Upper lobe of right lung (tissue), 1 donor: ENCODE data around the gene SERPINE1. TPM values are rescaled to one million over a fixed set of nuclear protein-coding genes. Genes with fewer than 3 reads are reported as not detected.

Source experiments
- ATAC-seq: fragments of 200-7000 bp; cut with Tn5 transposase; one replicate; pipeline ENCODE4 v1.9.1; 2020; ENCODE audit warnings: mild to moderate bottlenecking, moderate library complexity
- DNase-seq: peaks from one replicate; pipeline ENCODE4 v3.0.0-alpha.2; 2020
- H3K27ac ChIP-seq: fragments of 200-600 bp; one replicate; pipeline ENCODE4 v1.8.0; 2022
- H3K27me3 ChIP-seq: fragments of 200-600 bp; one replicate; pipeline ENCODE4 v1.8.0; 2022; ENCODE audit warnings: mild to moderate bottlenecking
- H3K36me3 ChIP-seq: fragments of 200-600 bp; one replicate; pipeline ENCODE4 v1.8.0; 2022
- H3K4me1 ChIP-seq: fragments of 200-600 bp; one replicate; pipeline ENCODE4 v1.8.0; 2022
- H3K4me3 ChIP-seq: fragments of 200-600 bp; one replicate; pipeline ENCODE4 v1.8.0; 2022; ENCODE audit warnings: mild to moderate bottlenecking
- H3K9me3 ChIP-seq: fragments of 200-600 bp; one replicate; pipeline ENCODE4 v1.8.0; 2022
- intact Hi-C: fragments of 100-400 bp; cut with DNase I; formaldehyde crosslinking; loops from one replicate; pipeline ENCODE4 v1.11.0; 2022
- total RNA-seq: library from RNA; stranded (reverse); fragmentation: NEBNext Ultra II Directional; extraction: Animal tissue kit (Norgen Biotek cat#: 25700); gene quantifications from one replicate; pipeline ENCODE4 v1.2.1, GENCODE V29; 2021
- TF ChIP-seq, protein P1 (sequence below): fragments of 200-600 bp; IDR thresholded peaks from one replicate; pipeline ENCODE4 v1.8.0; 2022; ENCODE audit warnings: antibody characterized with exemption
- donor health status: DM: no; HTN: yes; CAD: no; lungs with severe emphysema.

The SERPINE1 gene
- total RNA-seq, 1 donor from 2014 or later: 13.7 TPM

DNA sequence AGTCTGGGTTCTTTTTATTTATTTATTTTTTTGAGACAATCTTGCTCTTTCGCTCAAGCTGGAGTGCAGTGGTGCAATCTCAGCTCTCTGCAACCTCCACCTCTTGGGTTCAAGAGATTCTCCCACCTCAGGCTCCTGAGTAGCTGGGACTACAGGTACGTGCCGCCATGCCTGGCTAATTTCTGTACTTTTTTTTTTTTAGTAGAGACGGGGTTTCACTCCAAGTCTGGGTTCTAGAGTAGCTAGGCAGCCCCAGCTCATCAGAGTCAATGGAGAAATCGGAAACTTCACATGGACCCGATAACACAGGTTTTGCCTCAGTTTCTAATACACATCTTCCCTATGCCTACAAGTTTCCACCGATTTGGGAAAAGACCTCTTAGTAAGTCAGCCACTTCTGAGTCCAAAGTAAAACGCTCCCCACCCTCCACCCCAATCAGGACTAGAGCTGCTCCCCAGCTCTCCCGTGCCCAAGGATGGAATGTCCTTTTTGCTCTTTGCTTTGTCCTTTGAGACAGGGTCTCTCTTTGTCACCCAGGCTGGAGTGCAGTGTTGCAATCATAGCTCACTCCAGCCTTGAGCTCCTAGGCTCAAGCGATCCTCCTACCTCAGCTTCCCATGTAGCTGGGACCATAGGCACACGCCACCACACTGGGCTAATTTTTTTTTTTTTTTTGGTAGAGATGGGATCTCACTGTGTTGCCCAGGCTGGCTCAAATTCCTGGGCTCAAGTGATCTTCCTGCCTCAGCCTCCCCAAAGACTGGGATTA, 3.8 kb upstream of the SERPINE1 start:
- intact Hi-C loops: no loop called here
- ATAC-seq: no peak
- Histone ChIP-seq H3K27ac (peak overlapping the region; percentile 83), H3K36me3 (no peaks in the 10 kb centered on the region), H3K4me3 (peak overlapping the region; percentile 33), H3K27me3 (peaks cover 4% of the 10 kb centered on the region), H3K4me1 (peaks cover 52% of the 10 kb centered on the region), H3K9me3 (no peaks in the 10 kb centered on the region)
- DNase-seq: no peak
- TF ChIP-seq, protein P1, sequence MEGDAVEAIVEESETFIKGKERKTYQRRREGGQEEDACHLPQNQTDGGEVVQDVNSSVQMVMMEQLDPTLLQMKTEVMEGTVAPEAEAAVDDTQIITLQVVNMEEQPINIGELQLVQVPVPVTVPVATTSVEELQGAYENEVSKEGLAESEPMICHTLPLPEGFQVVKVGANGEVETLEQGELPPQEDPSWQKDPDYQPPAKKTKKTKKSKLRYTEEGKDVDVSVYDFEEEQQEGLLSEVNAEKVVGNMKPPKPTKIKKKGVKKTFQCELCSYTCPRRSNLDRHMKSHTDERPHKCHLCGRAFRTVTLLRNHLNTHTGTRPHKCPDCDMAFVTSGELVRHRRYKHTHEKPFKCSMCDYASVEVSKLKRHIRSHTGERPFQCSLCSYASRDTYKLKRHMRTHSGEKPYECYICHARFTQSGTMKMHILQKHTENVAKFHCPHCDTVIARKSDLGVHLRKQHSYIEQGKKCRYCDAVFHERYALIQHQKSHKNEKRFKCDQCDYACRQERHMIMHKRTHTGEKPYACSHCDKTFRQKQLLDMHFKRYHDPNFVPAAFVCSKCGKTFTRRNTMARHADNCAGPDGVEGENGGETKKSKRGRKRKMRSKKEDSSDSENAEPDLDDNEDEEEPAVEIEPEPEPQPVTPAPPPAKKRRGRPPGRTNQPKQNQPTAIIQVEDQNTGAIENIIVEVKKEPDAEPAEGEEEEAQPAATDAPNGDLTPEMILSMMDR: no peak

DNA sequence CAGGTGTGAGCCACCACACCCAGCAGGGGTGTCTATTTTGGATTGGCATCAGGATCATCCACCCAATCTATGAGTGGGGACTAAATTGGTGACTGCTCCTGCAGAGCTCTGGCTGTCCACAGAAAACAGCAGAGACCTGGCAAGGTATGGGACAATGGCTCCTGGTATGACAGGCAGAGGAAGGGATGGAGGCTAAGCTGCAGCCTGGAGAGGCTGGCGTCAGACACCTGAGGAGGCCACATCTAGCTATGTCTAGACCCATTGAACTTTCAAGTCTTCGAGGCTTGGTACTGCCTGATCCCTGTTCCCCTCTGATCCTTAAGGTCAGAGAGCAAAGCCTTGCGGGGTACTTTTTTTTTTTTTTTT, 3.2 kb upstream of the SERPINE1 start:
- peak overlapping the region; percentile 68 for H3K27ac ChIP-seq

GRCh38 chr7:101124376-101125056, 2.4 kb upstream of the SERPINE1 start:
- intact Hi-C loops: no loop called here
- peak overlapping the region; percentile 81 for H3K27ac ChIP-seq
- H3K9me3 ChIP-seq: no peaks in the 10 kb centered on the region
- no peak for DNase-seq
- no peaks in the 10 kb centered on the region for H3K36me3 ChIP-seq
- H3K4me1 ChIP-seq: peaks cover 52% of the 10 kb centered on the region
- H3K27me3 ChIP-seq: peaks cover 4% of the 10 kb centered on the region
- no peak for ATAC-seq
- no peak overlapping the region for H3K4me3 ChIP-seq
- TF ChIP-seq, protein P1: no peak

More for the DNA sequence above, 3.2 kb upstream of the SERPINE1 start:
- Histone ChIP-seq H3K4me3 (no peak overlapping the region), H3K4me1 (peaks cover 52% of the 10 kb centered on the region), H3K36me3 (no peaks in the 10 kb centered on the region), H3K27me3 (peaks cover 4% of the 10 kb centered on the region), H3K9me3 (no peaks in the 10 kb centered on the region)
- DNase-seq (no peak), ATAC-seq (no peak)
- TF ChIP-seq, protein P1: no peak
- intact Hi-C loops: no loop called here

DNA sequence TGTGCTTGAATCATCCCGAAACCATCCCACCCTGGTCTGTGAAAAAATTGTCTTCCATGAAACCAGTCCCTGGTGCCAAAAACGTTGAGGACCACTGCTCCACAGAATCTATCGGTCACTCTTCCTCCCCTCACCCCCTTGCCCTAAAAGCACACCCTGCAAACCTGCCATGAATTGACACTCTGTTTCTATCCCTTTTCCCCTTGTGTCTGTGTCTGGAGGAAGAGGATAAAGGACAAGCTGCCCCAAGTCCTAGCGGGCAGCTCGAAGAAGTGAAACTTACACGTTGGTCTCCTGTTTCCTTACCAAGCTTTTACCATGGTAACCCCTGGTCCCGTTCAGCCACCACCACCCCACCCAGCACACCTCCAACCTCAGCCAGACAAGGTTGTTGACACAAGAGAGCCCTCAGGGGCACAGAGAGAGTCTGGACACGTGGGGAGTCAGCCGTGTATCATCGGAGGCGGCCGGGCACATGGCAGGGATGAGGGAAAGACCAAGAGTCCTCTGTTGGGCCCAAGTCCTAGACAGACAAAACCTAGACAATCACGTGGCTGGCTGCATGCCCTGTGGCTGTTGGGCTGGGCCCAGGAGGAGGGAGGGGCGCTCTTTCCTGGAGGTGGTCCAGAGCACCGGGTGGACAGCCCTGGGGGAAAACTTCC, 784 bp upstream of the SERPINE1 start:
- Histone ChIP-seq H3K4me3 (peak overlapping the region; percentile 31), H3K27me3 (peaks cover 4% of the 10 kb centered on the region), H3K27ac (peak overlapping the region; percentile 81), H3K4me1 (peaks cover 52% of the 10 kb centered on the region), H3K9me3 (no peaks in the 10 kb centered on the region), H3K36me3 (no peaks in the 10 kb centered on the region)
- intact Hi-C loops: no loop called here
- peak; percentile 72 for DNase-seq
- TF ChIP-seq, protein P1: no peak
- ATAC-seq: peak; percentile 35

DNA sequence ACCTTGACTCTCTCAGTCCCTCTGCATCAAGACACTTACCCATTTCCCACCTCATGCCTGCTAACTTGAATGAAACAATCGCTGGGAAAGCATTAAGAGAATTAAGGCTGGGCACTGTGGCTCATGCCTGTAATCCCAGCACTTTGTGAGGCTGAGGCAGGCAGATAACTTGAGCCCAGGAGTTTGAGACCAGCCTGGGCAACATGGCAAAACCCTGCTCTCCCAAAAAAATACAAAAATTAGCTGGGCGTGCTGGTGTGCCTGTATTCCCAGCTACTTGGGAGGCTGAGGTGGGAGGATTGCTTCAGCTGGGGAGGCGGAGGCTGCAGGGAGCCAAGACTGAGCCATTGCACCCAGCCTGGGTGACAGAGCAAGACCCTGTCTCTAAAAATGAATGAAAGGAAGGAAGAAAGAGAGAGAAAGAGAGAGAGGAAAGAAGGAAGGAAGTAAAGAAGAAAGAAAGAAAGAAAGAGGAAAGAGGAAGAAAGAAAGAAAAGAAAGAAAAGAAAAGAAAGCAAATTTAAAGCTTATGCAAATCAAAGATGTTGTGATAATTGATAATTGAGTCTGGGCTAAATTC, 646 bp downstream of the SERPINE1 start:
- intact Hi-C loops: no loop called here
- H3K4me1 ChIP-seq: peaks cover 40% of the 10 kb centered on the region
- DNase-seq (no peak), ATAC-seq (no peak)
- H3K27ac ChIP-seq: peak overlapping the region; percentile 81
- TF ChIP-seq, protein P1: no peak
- H3K4me3 ChIP-seq: peak overlapping the region; percentile 31
- peaks cover 4% of the 10 kb centered on the region for H3K27me3 ChIP-seq
- no peaks in the 10 kb centered on the region for H3K9me3 ChIP-seq
- no peaks in the 10 kb centered on the region for H3K36me3 ChIP-seq
